Left lung (tissue), 10 donors: ENCODE data around the gene LRRC37A3. TPM values are rescaled to one million over a fixed set of nuclear protein-coding genes. Genes with fewer than 3 reads are reported as not detected.
"Not testable (repeated sequence)": the region's sequence is repeated elsewhere in the genome, so short reads cannot be mapped to it uniquely, and the experiment has no call there.

ENCODE experiments used
- ATAC-seq: fragments of 200-7000 bp; cut with Tn5 transposase; one replicate; pipeline ENCODE4 v1.9.1; 2020; ENCODE audit warnings: moderate library complexity
- DNase-seq, 4 donors: peaks; one replicate each; pipeline ENCODE4 v3.0.0-alpha.2; 2013 to 2020
- H3K27ac ChIP-seq, 2 donors: fragments of 200-600 bp; sonication (generic) in 1 of 2; one replicate each; pipeline versions ENCODE4 v1.5.0 to v1.8.0; 2020 to 2021
- H3K27me3 ChIP-seq, 2 donors: fragments of 200-600 bp; sonication (generic) in 1 of 2; one replicate each; pipeline versions ENCODE4 v1.5.0 to v1.8.0; 2020 to 2021
- H3K36me3 ChIP-seq, 2 donors: fragments of 200-600 bp; sonication (generic) in 1 of 2; one replicate each; pipeline versions ENCODE4 v1.5.0 to v1.8.0; 2020 to 2021
- H3K4me1 ChIP-seq, 2 donors: fragments of 200-600 bp; one replicate each; pipeline ENCODE4 v1.8.0; 2021
- H3K4me3 ChIP-seq, 2 donors: fragments of 200-600 bp; sonication (generic) in 1 of 2; one replicate each; pipeline versions ENCODE4 v1.5.0 to v1.8.0; 2020 to 2021; ENCODE audit warnings: mild to moderate bottlenecking in 1 of 2
- H3K9me3 ChIP-seq, 2 donors: fragments of 200-600 bp; sonication (generic) in 1 of 2; one replicate each; pipeline versions ENCODE4 v1.5.0 to v1.8.0; 2020 to 2021
- CTCF ChIP-seq, 2 donors: fragments of 200-600 bp; sonication (generic) in 1 of 2; IDR thresholded peaks; one replicate each; pipeline versions ENCODE4 v1.5.0 to v1.8.0; 2021; ENCODE audit warnings: antibody characterized with exemption in 2 of 2
- intact Hi-C, 2 donors: fragments of 100-400 bp; cut with DNase I; formaldehyde crosslinking; loops; one replicate each; pipeline versions ENCODE4 v1.11.2 to v1.14.2; 2022
- polyA plus RNA-seq, 6 donors: library from polyadenylated mRNA; unstranded; fragments of 120-200 nt; gene quantifications; one replicate each; pipeline ENCODE4 v1.2.1, GENCODE V29; 2013; ENCODE audit not compliant: insufficient read length in 6 of 6
- total RNA-seq, 2 donors: library from RNA; stranded (reverse); fragmentation: NEBNext Ultra II Directional; extraction: Animal tissue kit (Norgen Biotek cat#: 25700); gene quantifications; one replicate each; pipeline ENCODE4 v1.2.1, GENCODE V29; 2021
- donor health status: DM: no; HTN: yes; CAD: no.
- donor health status: DM: no; HTN: no; CAD: no.

The LRRC37A3 gene
- total and polyA plus RNA-seq, 8 donors = 9.8 to 45.0 (median 29.6) TPM

- Histone ChIP-seq H3K27me3 (no peaks in the 10 kb centered on the region), H3K27ac (no peak overlapping the region), H3K4me1 (no peaks in the 10 kb centered on the region), H3K4me3 (no peak overlapping the region), H3K36me3 (no peaks in the 10 kb centered on the region), H3K9me3 (no peaks in the 10 kb centered on the region)
- ATAC-seq (no peak), DNase-seq (no peak)
- intact Hi-C loops = loop anchor here in 1 of 2 donors (10.0 kb wide), 1 partner anchor 254 kb away; no protein-coding TSS in a partner anchor
- no peak for TF ChIP-seq CTCF (IDR thresholded peaks at IDR 0.05)
Measured at GRCh38 chr17:64941045-64941444, 21.8 kb upstream of the LRRC37A3 start.

DNA sequence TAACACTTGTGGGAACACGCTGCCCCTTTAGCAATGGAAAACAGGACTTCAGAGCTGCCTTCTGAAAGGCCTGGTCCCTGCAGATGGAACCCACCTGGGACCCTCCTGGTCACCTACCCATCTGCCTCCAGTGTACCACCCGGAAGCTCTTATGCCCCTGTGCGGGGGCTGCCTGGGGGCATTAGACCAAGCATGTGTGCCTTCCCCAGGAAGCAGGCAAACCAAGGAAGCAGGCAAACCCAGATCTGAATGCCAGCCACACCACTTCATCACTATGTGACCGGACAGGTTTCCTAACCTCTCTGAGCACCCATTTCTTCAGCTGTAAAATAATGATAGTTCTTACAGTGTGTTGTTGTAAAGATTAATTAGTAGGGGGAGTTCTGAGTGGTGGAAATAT, 20.8 kb upstream of the LRRC37A3 start:
- H3K27me3 ChIP-seq = no peaks in the 10 kb centered on the region
- no peaks in the 10 kb centered on the region for H3K36me3 ChIP-seq
- intact Hi-C loops = loop anchor here in 1 of 2 donors (10.0 kb wide), 1 partner anchor 255 kb away; no protein-coding TSS in a partner anchor
- no peaks in the 10 kb centered on the region for H3K9me3 ChIP-seq
- ATAC-seq (no peak), DNase-seq (no peak)
- H3K4me3 ChIP-seq = no peak overlapping the region
- H3K27ac ChIP-seq = no peak overlapping the region
- no peak for TF ChIP-seq CTCF (IDR thresholded peaks at IDR 0.05)
- H3K4me1 ChIP-seq = no peaks in the 10 kb centered on the region

DNA sequence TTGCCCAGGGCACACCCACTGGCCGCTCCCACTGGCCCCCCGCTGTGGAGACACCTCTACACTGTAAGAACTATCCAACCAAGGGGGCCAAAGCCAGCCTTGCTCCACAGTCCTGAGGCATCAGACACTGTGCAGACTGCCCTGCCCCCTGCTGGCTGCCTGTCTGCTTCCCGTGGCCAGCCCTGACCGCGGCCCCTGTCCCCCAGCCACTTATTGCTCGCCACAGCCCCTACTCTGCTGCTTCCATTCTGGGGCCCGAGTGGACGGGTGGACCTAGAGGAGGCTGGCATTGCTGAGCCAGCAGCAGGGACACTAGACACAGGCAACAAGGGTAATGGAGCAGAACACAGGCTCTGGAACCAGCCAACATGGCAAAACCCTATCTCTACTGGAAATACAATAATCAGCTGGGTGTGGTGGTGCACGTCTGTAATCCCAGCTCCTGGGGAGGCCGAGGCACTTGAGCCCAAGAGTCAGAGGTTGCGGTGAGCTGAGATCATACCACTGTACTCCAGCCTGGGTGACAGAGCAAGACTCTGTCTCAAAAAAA, 19.7 kb upstream of the LRRC37A3 start:
- intact Hi-C loops = no loop called here
- H3K27ac ChIP-seq = no peak overlapping the region
- H3K9me3 ChIP-seq = no peaks in the 10 kb centered on the region
- no peak overlapping the region for H3K4me3 ChIP-seq
- H3K36me3 ChIP-seq = no peaks in the 10 kb centered on the region
- DNase-seq (peak in 3 of 4 donors; percentile 21 to 93 (median 42)), ATAC-seq (peak; percentile 92)
- peak; percentile 62 to 72 for TF ChIP-seq CTCF (IDR thresholded peaks at IDR 0.05)
- H3K27me3 ChIP-seq = no peaks in the 10 kb centered on the region
- no peaks in the 10 kb centered on the region for H3K4me1 ChIP-seq

DNA sequence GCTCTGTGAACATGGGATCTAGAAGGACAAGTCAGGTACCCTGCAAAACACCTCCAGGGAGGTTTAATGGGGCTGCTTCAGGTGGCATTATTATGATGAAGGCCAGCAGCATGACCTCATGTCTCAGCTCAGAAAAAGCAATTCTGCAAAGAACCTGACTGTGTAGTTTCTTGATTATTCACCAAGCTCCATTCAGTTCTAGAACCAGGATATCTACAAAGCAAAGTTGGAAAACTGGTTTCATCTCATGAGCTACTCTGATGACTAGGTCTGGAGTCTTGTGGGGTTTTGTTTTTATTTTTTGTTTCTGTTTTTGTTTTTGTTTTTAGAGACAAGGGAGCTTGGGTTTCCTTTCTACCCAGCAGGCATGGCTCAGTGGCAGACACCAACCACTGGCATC, 19.0 kb upstream of the LRRC37A3 start:
- Histone ChIP-seq H3K4me1 (no peaks in the 10 kb centered on the region), H3K9me3 (no peaks in the 10 kb centered on the region), H3K27ac (no peak overlapping the region), H3K36me3 (no peaks in the 10 kb centered on the region), H3K4me3 (no peak overlapping the region), H3K27me3 (no peaks in the 10 kb centered on the region)
- intact Hi-C loops = no loop called here
- no peak for TF ChIP-seq CTCF (IDR thresholded peaks at IDR 0.05)
- ATAC-seq (no peak), DNase-seq (no peak)

DNA sequence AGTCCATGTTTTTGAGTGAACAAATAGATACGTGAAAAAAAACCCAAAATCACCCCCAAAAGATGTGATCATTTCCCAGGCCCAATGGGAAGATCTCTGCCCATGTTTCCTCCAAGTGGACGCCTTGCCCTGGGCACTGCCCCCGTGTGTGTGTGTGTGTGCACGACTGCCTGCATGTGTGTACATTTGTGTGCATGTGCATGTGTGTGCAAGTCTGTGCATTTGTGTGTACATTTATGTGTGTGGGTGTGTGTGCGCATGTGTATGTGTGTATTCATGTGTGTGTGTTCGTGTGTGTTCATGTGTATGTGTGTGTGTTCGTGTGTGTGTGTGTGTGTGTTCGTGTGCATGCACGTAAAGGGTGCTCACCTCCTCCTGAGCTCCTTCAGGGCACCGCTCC, 16.8 kb upstream of the LRRC37A3 start:
- DNase-seq (no peak), ATAC-seq (no peak)
- H3K4me3 ChIP-seq = no peak overlapping the region
- H3K27ac ChIP-seq = no peak overlapping the region
- H3K27me3 ChIP-seq = no peaks in the 10 kb centered on the region
- no peaks in the 10 kb centered on the region for H3K4me1 ChIP-seq
- intact Hi-C loops = no loop called here
- no peaks in the 10 kb centered on the region for H3K36me3 ChIP-seq
- no peaks in the 10 kb centered on the region for H3K9me3 ChIP-seq
- TF ChIP-seq CTCF (IDR thresholded peaks at IDR 0.05) = no peak

DNA sequence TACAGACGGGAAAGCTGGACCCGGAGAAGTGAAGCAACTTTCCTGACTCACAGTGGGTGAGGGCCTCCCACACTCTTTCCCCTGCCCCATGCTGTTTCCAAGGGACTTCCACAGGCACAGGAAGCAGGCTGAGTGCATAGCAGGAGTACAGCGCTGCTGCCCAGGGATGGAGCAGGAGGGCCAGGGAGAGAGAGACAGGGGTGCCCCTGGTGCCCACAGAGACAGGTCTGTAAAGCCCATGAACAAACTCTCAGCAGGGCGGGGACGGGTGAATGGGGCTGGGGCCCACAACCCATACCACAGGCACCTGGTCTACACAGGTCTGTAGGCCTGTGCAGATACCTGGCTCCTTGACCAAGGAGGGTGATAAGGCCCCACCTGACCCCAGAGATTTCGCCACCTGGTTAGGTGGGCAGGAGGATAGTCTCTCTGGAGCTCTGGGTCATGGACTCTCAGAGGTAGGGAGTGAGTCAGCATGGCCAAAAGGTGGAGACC, 15.1 kb upstream of the LRRC37A3 start:
- H3K4me1 ChIP-seq, H3K4me3 ChIP-seq, H3K9me3 ChIP-seq, H3K36me3 ChIP-seq, H3K27ac ChIP-seq, intact Hi-C loops, ATAC-seq, H3K27me3 ChIP-seq, DNase-seq: not testable (repeated sequence)

- intact Hi-C loops, ATAC-seq: not testable (repeated sequence)
Measured at GRCh38 chr17:64932850-64933249, 13.6 kb upstream of the LRRC37A3 start.

DNA sequence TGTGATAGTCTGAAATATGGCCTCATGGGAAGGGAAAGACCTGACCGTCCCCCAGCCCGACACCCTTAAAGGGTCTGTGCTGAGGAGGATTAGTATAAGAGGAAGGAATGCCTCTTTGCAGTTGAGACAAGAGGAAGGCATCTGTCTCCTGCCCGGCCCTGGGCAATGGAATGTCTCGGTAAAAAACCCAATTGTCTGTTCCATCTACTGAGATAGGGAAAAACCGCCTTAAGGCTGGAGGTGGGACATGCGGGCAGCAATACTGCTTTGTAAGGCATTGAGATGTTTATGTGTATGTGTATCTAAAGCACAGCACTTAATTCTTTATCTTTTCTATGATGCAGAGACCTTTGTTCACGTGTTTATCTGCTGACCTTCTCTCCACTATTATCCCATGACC, 11.1 kb upstream of the LRRC37A3 start:
- H3K4me1 ChIP-seq, H3K4me3 ChIP-seq, H3K9me3 ChIP-seq, H3K27ac ChIP-seq, intact Hi-C loops, ATAC-seq, DNase-seq, H3K36me3 ChIP-seq, H3K27me3 ChIP-seq: not testable (repeated sequence)

More at GRCh38 chr17:64932850-64933249, 13.6 kb upstream of the LRRC37A3 start:
- DNase-seq, H3K27ac ChIP-seq, H3K4me3 ChIP-seq, H3K36me3 ChIP-seq, H3K4me1 ChIP-seq, H3K9me3 ChIP-seq, H3K27me3 ChIP-seq: not testable (repeated sequence)
